GM12878 (cell line): ENCODE data around the gene CPO. TPM values are rescaled to one million over a fixed set of nuclear protein-coding genes. Genes with fewer than 3 reads are reported as not detected.

Experiments
- ATAC-seq: fragments of 200-7000 bp; cut with Tn5 transposase; 3 replicates; pipeline ENCODE4 v1.9.1; 2020; ENCODE audit warnings: mild to moderate bottlenecking, moderate library complexity
- BruUV-seq: library from RNA; stranded (reverse); fragments of 400-500 nt; replicated peaks from 2 replicates; lab custom pipeline; 2021; lab: Mats Ljungman, UMichigan
- CTCF ChIA-PET: fragments of 300-600 bp; sonication (Branson Sonifier 250); formaldehyde crosslinking; extraction: SDS; loops from one replicate; lab custom pipeline; 2021; ENCODE audit warnings: inconsistent platforms; lab: Yijun Ruan, JAX
- POLR2A ChIA-PET: fragments of 350-600 bp; formaldehyde crosslinking; extraction: SDS; loops from one replicate; lab custom pipeline; 2021; ENCODE audit warnings: inconsistent platforms; lab: Charles Lee
- RAD21 ChIA-PET: fragments of 300-600 bp; sonication (Branson Sonifier 250); formaldehyde crosslinking; loops from one replicate; lab custom pipeline; 2023; ENCODE audit warnings: antibody characterized with exemption; ENCODE audit not compliant: unreplicated experiment; lab: Charles Lee
- SMC1A ChIA-PET: fragments of 300-600 bp; sonication (Branson Sonifier 250); formaldehyde crosslinking; loops from one replicate; lab custom pipeline; 2023; ENCODE audit not compliant: unreplicated experiment, uncharacterized antibody; lab: Charles Lee
- DNase-seq: peaks from one replicate; pipeline ENCODE4 v3.0.0-alpha.2; 2011; ENCODE audit warnings: low read depth, low spot score
- FAIRE-seq: peaks from 3 replicates; lab custom pipeline; 2011; peaks lifted over from hg19 to GRCh38; lab: Jason Lieb, UNC
- H2AFZ ChIP-seq: 2 replicates; pipeline ENCODE4 v1.6.0; 2011; ENCODE audit warnings: low read depth, low read length, control low read depth; ENCODE audit not compliant: control insufficient read depth
- H3K27ac ChIP-seq: 2 replicates; pipeline ENCODE4 v1.5.1; 2011; ENCODE audit warnings: control low read depth; ENCODE audit not compliant: control insufficient read depth, insufficient read depth
- H3K27me3 ChIP-seq, 2 experiments: replicated peaks in 1 of 2; 2 replicates each; pipeline versions ENCODE4 v1.6.0 to v1.6.1; 2011; ENCODE audit warnings: low read length in 1 of 2; ENCODE audit not compliant: control insufficient read depth in 2 of 2, insufficient read depth in 2 of 2
- H3K36me3 ChIP-seq, 2 experiments: 2 replicates each; pipeline ENCODE4 v1.5.1; 2011; ENCODE audit warnings: low read length in 1 of 2; ENCODE audit not compliant: control insufficient read depth in 2 of 2, insufficient read depth in 2 of 2
- H3K4me1 ChIP-seq: 2 replicates; pipeline ENCODE4 v1.6.1; 2011; ENCODE audit warnings: mild to moderate bottlenecking, low read length, moderate library complexity, mixed read lengths; ENCODE audit not compliant: control insufficient read depth, insufficient read depth
- H3K4me2 ChIP-seq: 2 replicates; pipeline ENCODE4 v1.6.0; 2011; ENCODE audit warnings: control low read depth; ENCODE audit not compliant: control insufficient read depth, insufficient read depth
- H3K4me3 ChIP-seq: fragments of 200-600 bp; sonication (generic); 2 replicates; pipeline ENCODE4 v1.5.1; 2016
- H3K79me2 ChIP-seq: 2 replicates; pipeline ENCODE4 v1.6.0; 2011; ENCODE audit warnings: low read length; ENCODE audit not compliant: control insufficient read depth, insufficient read depth
- H3K9ac ChIP-seq: 2 replicates; pipeline ENCODE4 v1.8.0; 2011; ENCODE audit warnings: low read length, control low read depth, mixed read lengths; ENCODE audit not compliant: control insufficient read depth, insufficient read depth
- H3K9me3 ChIP-seq: replicated peaks from 3 replicates; pipeline ENCODE4 v1.5.1; 2011; ENCODE audit warnings: mild to moderate bottlenecking, low read length; ENCODE audit not compliant: control insufficient read depth, insufficient read depth
- H4K20me1 ChIP-seq: 2 replicates; pipeline ENCODE4 v1.6.0; 2011; ENCODE audit not compliant: control insufficient read depth, insufficient read depth
- NR2C1 ChIP-seq: fragments of 450-650 bp; IDR thresholded peaks from 2 replicates; pipeline ENCODE4 v1.6.1; 2017; ENCODE audit warnings: antibody characterized with exemption, mild to moderate bottlenecking, moderate library complexity
- WGBS: methylation state at CpG from one replicate; pipeline ENCODE4 v1.1.6; 2016; ENCODE audit warnings: low lambda C conversion rate; ENCODE audit not compliant: insufficient replicate concordance, insufficient coverage; ENCODE audit errors: missing lambda C conversion rate; 5-methylcytosine and 5-hydroxymethylcytosine counted together
- in situ Hi-C: fragments of 300-500 bp; cut with MboI; formaldehyde crosslinking; loops from 9 replicates; pipeline ENCODE4 v1.14.3; 2018; ENCODE audit warnings: mixed read lengths
- intact Hi-C: fragments of 100-400 bp; cut with micrococcal nuclease; formaldehyde crosslinking; loops from one replicate; pipeline ENCODE4 v1.14.2; 2022; ENCODE audit not compliant: unreplicated experiment
- polyA plus RNA-seq, 11 experiments: library from polyadenylated mRNA; depleted of rRNA in 4 of 11; unstranded in 6 of 11; stranded (reverse) in 5 of 11; fragments of >200 nt; fragmentation: Nextera tagmentation in 4 of 11; fragmentation: Illumina TruSeq in 1 of 11; extraction: Ambion mirVana in 4 of 11; extraction: Trizol in 1 of 11; gene quantifications; 1 replicate in 1 of 11; 2 replicates in 10 of 11; pipeline versions ENCODE4 v1.2.1 to v1.2.3, GENCODE V29; 2011 to 2016; ENCODE audit warnings: inconsistent platforms in 2 of 11, missing spikeins in 2 of 11, low read depth in 1 of 11
- total RNA-seq, 4 experiments: library from RNA; depleted of rRNA in 3 of 4; stranded (reverse); fragments of >200 nt in 3 of 4; fragmentation: Illumina TruSeq in 1 of 4; extraction: Trizol in 1 of 4; gene quantifications; 2 replicates each; pipeline versions ENCODE4 v1.2.1 to v1.2.3, GENCODE V29; 2013 to 2021

The CPO gene
- total and polyA plus RNA-seq, 10 of the 15 experiments (the other 5 are each of a cell fraction or from before 2014, with no cell fraction given): 0.13 to 0.14 TPM; not detected in 8

DNA sequence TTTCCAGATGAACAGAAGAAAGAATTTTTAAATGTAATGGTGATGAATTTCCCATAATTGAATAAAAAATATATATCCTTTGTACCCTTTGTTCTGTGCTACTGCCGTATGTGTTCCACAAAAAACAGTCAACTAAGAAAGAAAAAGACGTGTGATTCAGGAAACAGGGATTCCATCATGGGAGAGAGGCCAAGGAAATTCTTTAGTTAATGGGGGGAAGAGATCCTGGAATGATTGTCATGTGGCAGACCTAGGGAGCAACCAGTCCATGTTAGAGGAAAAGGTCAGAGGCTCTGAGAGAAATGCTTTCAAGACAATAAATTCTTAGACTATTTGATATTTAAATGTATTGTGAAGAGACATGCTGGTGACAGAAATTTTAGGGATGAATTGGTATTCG is 76.6 kb downstream of the CPO start:
- SMC1A ChIA-PET: interaction anchor here (0.8 kb wide), 1 partner anchor 93 kb away, joined by 4 read pairs; no protein-coding TSS in a partner anchor
- no peaks in the 10 kb centered on the region for H3K4me1 ChIP-seq
- H3K27ac ChIP-seq: no peak overlapping the region
- BruUV-seq: no TSS peak
- intact Hi-C loops: no loop called here
- in situ Hi-C loops: no loop called here
- no peak overlapping the region for H2AFZ ChIP-seq
- no peak overlapping the region for H3K4me2 ChIP-seq
- H3K9me3 ChIP-seq: no peaks in the 10 kb centered on the region
- no peaks in the 10 kb centered on the region for H4K20me1 ChIP-seq
- H3K4me3 ChIP-seq: no peak overlapping the region
- CTCF ChIA-PET: no interaction called here
- H3K9ac ChIP-seq: no peak overlapping the region
- TF ChIP-seq NR2C1: no peak
- no peaks in the 10 kb centered on the region for H3K36me3 ChIP-seq
- DNase-seq (no peak), ATAC-seq (no peak), FAIRE-seq (no peak)
- WGBS: 27% methylated on average over 3 of the region's 3 CpGs
- no peaks in the 10 kb centered on the region for H3K79me2 ChIP-seq
- POLR2A ChIA-PET: no interaction called here
- no peaks in the 10 kb centered on the region for H3K27me3 ChIP-seq
- RAD21 ChIA-PET: no interaction called here

Other genes with a start within 250 kb of the CPO start
- 0.16 TPM in 1 of 2 replicates, not detected in the other for gene DYTN, start 221.1 kb upstream of the CPO start, total RNA-seq (2014; rRNA removed)
- gene DYTN, start 221.1 kb upstream of the CPO start, total RNA-seq (2014; rRNA removed; fragmentation: Illumina TruSeq; extraction: Trizol): 0.09 TPM in 1 of 2 replicates, not detected in the other
- not detected in 2 replicates for gene DYTN, start 221.1 kb upstream of the CPO start, total RNA-seq (2021)
- gene DYTN, start 221.1 kb upstream of the CPO start, polyA plus RNA-seq (2011; rRNA removed): not detected in 2 replicates
- 0.06 TPM in 1 of 2 replicates, not detected in the other for gene DYTN, start 221.1 kb upstream of the CPO start, polyA plus RNA-seq (2014; fragmentation: Illumina TruSeq; extraction: Trizol)
- gene DYTN, start 221.1 kb upstream of the CPO start, polyA plus RNA-seq (2014; fragmentation: Nextera tagmentation; extraction: Ambion mirVana): under 1 TPM; 0.02 to 0.18 TPM
- 0.32 TPM in 1 of 2 replicates, not detected in the other for gene DYTN, start 221.1 kb upstream of the CPO start, polyA plus RNA-seq (2014; rRNA removed)
- under 1 TPM; 0.09 to 0.29 TPM for gene DYTN, start 221.1 kb upstream of the CPO start, polyA plus RNA-seq (2016; fragmentation: Nextera tagmentation; extraction: Ambion mirVana)
- 0.56 and 1.0 TPM in 2 replicates for gene MDH1B, start 174.2 kb upstream of the CPO start, total RNA-seq (2014; rRNA removed)
- gene MDH1B, start 174.2 kb upstream of the CPO start, total RNA-seq (2014; rRNA removed; fragmentation: Illumina TruSeq; extraction: Trizol): 0.55 and 1.1 TPM in 2 replicates
- gene MDH1B, start 174.2 kb upstream of the CPO start, total RNA-seq (2021): 1.0 TPM in 2 replicates
- gene MDH1B, start 174.2 kb upstream of the CPO start, polyA plus RNA-seq (2011; rRNA removed): 0.49 and 0.68 TPM in 2 replicates
- gene MDH1B, start 174.2 kb upstream of the CPO start, polyA plus RNA-seq (2014; fragmentation: Illumina TruSeq; extraction: Trizol): 0.47 and 0.65 TPM in 2 replicates
- gene MDH1B, start 174.2 kb upstream of the CPO start, polyA plus RNA-seq (2014; fragmentation: Nextera tagmentation; extraction: Ambion mirVana): 1 to 10 TPM in 1 of 2 experiments, under 1 TPM in 1; 0.97 to 1.3 TPM
- 1.1 and 1.4 TPM in 2 replicates for gene MDH1B, start 174.2 kb upstream of the CPO start, polyA plus RNA-seq (2014; rRNA removed)
- gene MDH1B, start 174.2 kb upstream of the CPO start, polyA plus RNA-seq (2016; fragmentation: Nextera tagmentation; extraction: Ambion mirVana): 1 to 10 TPM in 1 of 2 experiments, under 1 TPM in 1; 0.87 to 1.6 TPM
- 40.0 and 49.3 TPM in 2 replicates for gene FASTKD2, start 173.9 kb upstream of the CPO start, total RNA-seq (2014; rRNA removed)
- gene FASTKD2, start 173.9 kb upstream of the CPO start, total RNA-seq (2014; rRNA removed; fragmentation: Illumina TruSeq; extraction: Trizol): 48.2 and 50.1 TPM in 2 replicates
- gene FASTKD2, start 173.9 kb upstream of the CPO start, total RNA-seq (2021): 29.4 and 32.1 TPM in 2 replicates
- gene FASTKD2, start 173.9 kb upstream of the CPO start, polyA plus RNA-seq (2011; rRNA removed): 54.5 and 67.1 TPM in 2 replicates
- gene FASTKD2, start 173.9 kb upstream of the CPO start, polyA plus RNA-seq (2014; fragmentation: Illumina TruSeq; extraction: Trizol): 46.8 and 60.0 TPM in 2 replicates
- gene FASTKD2, start 173.9 kb upstream of the CPO start, polyA plus RNA-seq (2014; fragmentation: Nextera tagmentation; extraction: Ambion mirVana): 100 to 1,000 TPM in 1 of 2 experiments, 10 to 100 TPM in 1; 58.7 to 115 TPM
- 28.6 and 33.2 TPM in 2 replicates for gene FASTKD2, start 173.9 kb upstream of the CPO start, polyA plus RNA-seq (2014; rRNA removed)
- gene FASTKD2, start 173.9 kb upstream of the CPO start, polyA plus RNA-seq (2016; fragmentation: Nextera tagmentation; extraction: Ambion mirVana): 10 to 100 TPM; 68.0 to 69.1 TPM
- gene KLF7, start 226.4 kb downstream of the CPO start, total RNA-seq (2014; rRNA removed): 8.1 and 10.8 TPM in 2 replicates
- 7.6 and 8.1 TPM in 2 replicates for gene KLF7, start 226.4 kb downstream of the CPO start, total RNA-seq (2014; rRNA removed; fragmentation: Illumina TruSeq; extraction: Trizol)
- gene KLF7, start 226.4 kb downstream of the CPO start, total RNA-seq (2021): 20.6 and 24.8 TPM in 2 replicates
- 4.7 and 6.4 TPM in 2 replicates for gene KLF7, start 226.4 kb downstream of the CPO start, polyA plus RNA-seq (2011; rRNA removed)
- 13.3 and 20.5 TPM in 2 replicates for gene KLF7, start 226.4 kb downstream of the CPO start, polyA plus RNA-seq (2014; fragmentation: Illumina TruSeq; extraction: Trizol)
- 1 to 10 TPM; 2.4 to 3.3 TPM for gene KLF7, start 226.4 kb downstream of the CPO start, polyA plus RNA-seq (2014; fragmentation: Nextera tagmentation; extraction: Ambion mirVana)
- 9.4 and 10.7 TPM in 2 replicates for gene KLF7, start 226.4 kb downstream of the CPO start, polyA plus RNA-seq (2014; rRNA removed)
- gene KLF7, start 226.4 kb downstream of the CPO start, polyA plus RNA-seq (2016; fragmentation: Nextera tagmentation; extraction: Ambion mirVana): 10 to 100 TPM in 1 of 2 experiments, 1 to 10 TPM in 1; 5.6 to 10.2 TPM